ENCODE measurements around the gene TMEM161A.

The TMEM161A gene

GRCh38 chr19:19096641-19097627, 41.3 kb downstream of the TMEM161A start:
- no peak for DNase-seq

DNA sequence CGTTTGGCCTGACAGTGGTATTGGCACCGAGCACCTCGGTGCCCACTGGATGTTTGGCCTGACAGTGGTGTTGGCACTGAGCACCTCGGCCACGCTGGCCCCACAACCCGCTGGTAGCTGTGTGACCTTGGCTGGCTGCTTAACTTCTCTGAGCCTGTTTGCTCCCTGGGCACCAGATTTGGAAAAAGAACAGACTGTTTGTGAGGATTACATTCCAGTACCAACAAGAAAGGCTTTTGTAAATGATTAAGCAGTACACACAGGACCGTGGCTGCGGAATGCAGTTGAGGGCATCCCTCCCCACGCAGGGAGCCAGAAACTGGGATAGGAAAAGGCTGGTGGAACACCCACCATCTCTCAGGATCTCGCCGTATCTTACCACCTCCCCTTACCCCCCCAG, 42.6 kb downstream of the TMEM161A start:
- DNase-seq = no peak

- no peak for DNase-seq
Measured at GRCh38 chr19:19094513-19094912, 43.8 kb downstream of the TMEM161A start.

DNA sequence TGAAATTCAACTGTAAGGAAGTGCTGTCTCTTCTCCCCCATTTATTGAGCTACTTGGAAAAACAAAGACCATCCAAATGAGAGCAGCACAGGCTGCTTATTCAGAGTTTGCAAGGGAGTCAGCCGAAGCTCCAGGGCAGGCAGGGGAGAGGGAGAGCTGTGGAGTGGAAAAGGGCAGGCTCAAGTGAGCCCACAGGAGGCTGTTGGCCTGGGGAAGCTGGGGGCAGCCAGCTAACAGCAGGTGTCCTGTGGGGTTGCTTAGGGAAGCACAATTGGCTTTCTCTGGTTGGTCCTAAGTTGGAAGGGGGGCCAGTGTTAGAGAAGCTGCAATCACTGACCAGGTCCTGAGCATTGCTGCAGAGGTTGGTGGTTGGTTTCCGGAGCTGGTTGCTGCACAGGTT, 50.6 kb downstream of the TMEM161A start:
- DNase-seq = no peak

DNA sequence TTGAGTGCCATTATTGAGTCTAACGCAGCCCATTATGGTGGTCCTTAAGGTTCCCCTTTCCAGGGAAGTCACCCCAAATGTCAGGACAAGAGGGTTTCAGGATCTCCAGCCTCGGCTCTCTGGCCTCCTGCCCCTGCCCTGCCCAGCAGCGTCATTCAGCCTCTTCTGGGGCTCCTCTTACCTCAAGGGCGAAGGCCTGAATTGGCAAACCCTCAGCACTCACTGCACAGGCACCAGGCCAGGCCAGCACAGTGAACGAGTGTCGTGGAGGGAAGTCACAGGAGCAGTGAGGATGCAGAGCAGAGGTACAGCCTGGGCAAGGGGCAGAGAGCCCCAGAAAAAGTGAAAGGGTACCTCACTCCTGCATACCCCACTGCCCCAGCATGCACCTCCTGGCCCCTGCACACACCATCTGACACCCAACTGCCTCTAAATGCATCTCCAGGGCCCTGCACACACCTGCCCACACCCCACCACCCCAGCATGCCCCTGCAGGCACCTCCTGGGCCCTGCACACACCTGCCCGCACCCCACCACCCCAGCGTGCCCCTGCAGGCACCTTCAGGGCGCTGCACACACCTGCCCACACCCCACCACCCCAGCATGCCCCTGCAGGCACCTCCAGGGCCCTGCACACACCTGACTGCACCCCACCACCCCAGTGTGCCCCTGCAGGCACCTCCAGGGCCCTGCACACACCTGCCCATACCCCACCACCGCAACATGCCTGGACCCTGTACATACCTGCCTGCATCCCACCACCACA, 54.7 kb downstream of the TMEM161A start:
- no peak for DNase-seq

DNA sequence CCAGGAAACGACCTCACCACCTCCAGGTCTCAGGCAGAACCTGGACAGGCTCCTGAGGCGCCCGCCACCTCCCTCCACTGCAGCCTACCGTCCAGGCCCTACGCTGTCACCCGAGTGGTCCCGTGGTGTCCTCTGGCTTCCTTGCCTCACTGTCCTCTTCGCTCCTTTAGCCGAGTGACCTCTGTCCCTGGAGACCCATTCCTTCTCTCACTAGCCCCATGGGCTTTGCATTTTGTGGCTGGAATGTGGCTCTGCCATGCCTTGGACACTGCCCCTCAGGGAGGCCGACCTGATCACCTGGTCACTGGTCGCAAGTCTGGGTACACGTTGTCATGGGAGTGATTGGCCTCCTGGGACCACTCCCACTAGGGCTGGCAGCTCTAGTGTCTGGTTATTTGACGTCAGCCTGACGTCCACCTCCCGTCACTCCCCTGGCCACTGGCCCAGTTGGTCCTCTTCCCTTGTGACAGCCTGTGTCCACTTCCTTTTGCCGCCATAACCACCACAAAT, 56.6 kb downstream of the TMEM161A start:
- DNase-seq = no peak

DNA sequence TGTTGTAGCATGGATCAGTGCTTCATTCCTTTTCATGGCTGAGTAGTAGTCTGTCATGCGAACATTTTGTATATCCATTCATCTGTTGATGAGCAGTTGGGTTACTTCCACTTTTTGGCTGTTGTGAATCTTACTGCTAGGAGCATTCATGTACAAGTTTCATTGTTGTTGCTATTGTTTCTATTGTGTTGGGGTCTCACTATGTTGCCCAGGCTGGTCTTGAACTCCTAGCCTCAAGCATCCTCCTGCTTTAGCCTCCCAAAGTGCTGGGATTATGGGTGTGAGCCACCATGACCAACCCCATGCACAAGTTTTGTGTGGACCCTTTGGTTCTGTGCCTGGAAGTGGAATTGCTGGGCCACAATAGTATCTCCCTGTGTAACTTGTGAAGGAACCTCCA, 58.7 kb downstream of the TMEM161A start:
- no peak for DNase-seq

GRCh38 chr19:19078801-19079200, 59.5 kb downstream of the TMEM161A start:
- DNase-seq = no peak

GRCh38 chr19:19077103-19077502, 61.2 kb downstream of the TMEM161A start:
- DNase-seq = peak; percentile 31 to 43

DNA sequence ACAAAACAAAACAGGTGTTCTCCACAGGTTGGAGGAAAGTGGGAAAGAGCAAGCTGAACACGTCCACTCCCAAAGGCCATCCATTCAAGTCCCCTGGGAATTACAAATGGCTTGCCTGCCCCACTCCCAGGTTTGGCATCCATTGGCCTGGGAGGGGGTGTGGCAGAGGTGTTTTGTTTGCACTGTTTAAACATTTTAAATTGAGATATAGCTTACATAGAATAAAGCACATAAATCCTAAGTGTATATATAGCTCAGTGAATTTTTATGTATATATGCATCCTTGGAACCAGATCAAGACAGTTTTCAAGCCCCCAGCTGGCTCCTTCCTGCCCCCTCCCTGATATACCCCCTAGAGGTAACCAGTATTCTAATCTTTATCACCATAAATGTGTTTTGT, 61.8 kb downstream of the TMEM161A start:
- no peak for DNase-seq

GRCh38 chr19:19075126-19075525, 63.2 kb downstream of the TMEM161A start:
- DNase-seq = no peak

DNA sequence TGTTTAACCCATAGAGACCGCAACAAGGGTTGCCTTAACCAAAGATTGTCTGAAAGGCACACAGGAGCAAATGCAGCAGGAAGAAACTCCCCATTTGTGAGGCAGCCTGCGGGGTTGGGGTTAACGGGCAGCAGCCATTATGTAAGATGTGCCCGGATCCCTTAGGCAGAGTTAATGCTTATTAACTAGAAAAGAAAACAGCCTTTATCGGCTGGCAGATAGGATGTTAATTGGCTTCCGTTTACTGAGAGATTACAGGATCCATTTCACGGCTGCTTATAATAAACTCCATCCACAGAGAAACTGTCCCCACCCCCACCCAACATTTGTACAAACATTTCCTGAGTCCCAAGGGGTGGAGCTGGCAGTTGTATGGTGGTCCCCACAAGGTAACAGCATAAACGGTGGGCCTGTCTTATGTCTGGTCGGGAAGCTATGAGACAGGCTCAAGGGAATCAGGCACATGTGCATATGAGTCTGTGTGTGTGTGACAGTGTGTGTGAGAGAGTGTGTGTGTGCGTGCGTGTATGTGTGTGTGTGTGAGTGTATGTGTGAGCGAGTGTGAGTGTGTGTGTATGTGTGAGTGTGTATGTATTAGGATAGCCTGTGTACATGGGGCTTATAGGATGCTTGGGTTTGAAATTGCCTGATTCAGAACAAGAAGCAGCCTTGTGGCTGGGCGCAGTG, 63.9 kb downstream of the TMEM161A start:
- DNase-seq = no peak

GRCh38 chr19:19071897-19072296, 66.4 kb downstream of the TMEM161A start:
- DNase-seq = no peak
